SK-N-SH treated with all-trans-retinoic acid at 6 μM for 48 hours (cell line): ENCODE measurements around the gene TPGS1.

ENCODE experiments used
- ATAC-seq: fragments of 200-7000 bp; cut with Tn5 transposase; 3 replicates; pipeline ENCODE4 v1.9.1; 2020; ENCODE audit warnings: mild to moderate bottlenecking, moderate library complexity
- ARNTL ChIP-seq: fragments of 450-650 bp; formaldehyde crosslinking; IDR thresholded peaks from 2 replicates; pipeline ENCODE4 v1.5.0; 2020; ENCODE audit warnings: low read depth, mild to moderate bottlenecking, moderate library complexity, borderline replicate concordance
- BACH2 ChIP-seq: fragments of 250-450 bp; sonication (Bioruptor Pico); IDR thresholded peaks from 2 replicates; pipeline ENCODE4 v1.9.0; 2021; ENCODE audit warnings: mild to moderate bottlenecking, borderline replicate concordance
- CREB5 ChIP-seq: fragments of 250-450 bp; sonication (Bioruptor Pico); IDR thresholded peaks from 2 replicates; pipeline ENCODE4 v1.5.1; 2020; ENCODE audit warnings: low read depth, mild to moderate bottlenecking, moderate library complexity
- CSDC2 ChIP-seq: fragments of 250-450 bp; sonication (Bioruptor Pico); IDR thresholded peaks from 2 replicates; pipeline ENCODE4 v1.5.0; 2020; ENCODE audit warnings: mild to moderate bottlenecking, moderate library complexity
- CSRNP3 ChIP-seq: fragments of 250-450 bp; sonication (Bioruptor Pico); IDR thresholded peaks from 2 replicates; pipeline ENCODE4 v1.5.1; 2021; ENCODE audit warnings: mild to moderate bottlenecking, moderate library complexity
- ESRRG ChIP-seq: fragments of 250-450 bp; sonication (Bioruptor Pico); IDR thresholded peaks from 2 replicates; pipeline ENCODE4 v1.6.1; 2021; ENCODE audit warnings: mild to moderate bottlenecking
- GLIS3 ChIP-seq: fragments of 250-450 bp; sonication (Bioruptor Pico); IDR thresholded peaks from 2 replicates; pipeline ENCODE4 v1.5.0; 2020; ENCODE audit warnings: mild to moderate bottlenecking, moderate library complexity
- ISL1 ChIP-seq: fragments of 250-450 bp; sonication (Bioruptor Pico); IDR thresholded peaks from 2 replicates; pipeline ENCODE4 v2.1.2; 2022; ENCODE audit warnings: mild to moderate bottlenecking, moderate library complexity
- OSR1 ChIP-seq: fragments of 250-450 bp; sonication (Bioruptor Pico); IDR thresholded peaks from 2 replicates; pipeline ENCODE4 v1.8.0; 2022; ENCODE audit warnings: moderate library complexity, mild to moderate bottlenecking, inconsistent platforms
- PATZ1 ChIP-seq: fragments of 250-450 bp; sonication (Bioruptor Pico); IDR thresholded peaks from 2 replicates; pipeline ENCODE4 v1.8.0; 2020; ENCODE audit warnings: mild to moderate bottlenecking, moderate library complexity, borderline replicate concordance
- POU6F1 ChIP-seq: fragments of 250-450 bp; sonication (Bioruptor Pico); IDR thresholded peaks from 2 replicates; pipeline ENCODE4 v1.8.0; 2021; ENCODE audit warnings: low read depth, mild to moderate bottlenecking, moderate library complexity, borderline replicate concordance
- PPARA ChIP-seq: fragments of 250-450 bp; sonication (Bioruptor Pico); IDR thresholded peaks from 2 replicates; pipeline ENCODE4 v1.5.0; 2020; ENCODE audit warnings: mild to moderate bottlenecking, borderline replicate concordance
- RARB ChIP-seq: fragments of 250-450 bp; sonication (Bioruptor Pico); IDR thresholded peaks from 2 replicates; pipeline ENCODE4 v1.8.0; 2021; ENCODE audit warnings: mild to moderate bottlenecking, moderate library complexity
- SNAI2 ChIP-seq: fragments of 250-450 bp; sonication (Bioruptor Pico); IDR thresholded peaks from 2 replicates; pipeline ENCODE4 v1.5.0; 2020; ENCODE audit warnings: mild to moderate bottlenecking, moderate library complexity
- TCF4 ChIP-seq: fragments of 250-450 bp; sonication (Bioruptor Pico); IDR thresholded peaks from 2 replicates; pipeline ENCODE4 v1.8.0; 2021; ENCODE audit warnings: mild to moderate bottlenecking, moderate library complexity, borderline replicate concordance
- TOX ChIP-seq: fragments of 250-450 bp; sonication (Bioruptor Pico); IDR thresholded peaks from 2 replicates; pipeline ENCODE4 v1.8.0; 2021; ENCODE audit warnings: mild to moderate bottlenecking, moderate library complexity, borderline replicate concordance
- TSHZ2 ChIP-seq: fragments of 250-450 bp; sonication (Bioruptor Pico); IDR thresholded peaks from 2 replicates; pipeline ENCODE4 v1.5.0; 2020; ENCODE audit warnings: mild to moderate bottlenecking, moderate library complexity
- ZC3H10 ChIP-seq: fragments of 250-450 bp; sonication (Bioruptor Pico); IDR thresholded peaks from 2 replicates; pipeline ENCODE4 v1.5.1; 2021; ENCODE audit warnings: mild to moderate bottlenecking, moderate library complexity
- ZFP3 ChIP-seq: fragments of 250-450 bp; sonication (Bioruptor Pico); IDR thresholded peaks from 2 replicates; pipeline ENCODE4 v1.5.0; 2020; ENCODE audit warnings: mild to moderate bottlenecking, moderate library complexity
- ZFP30 ChIP-seq: fragments of 450-650 bp; formaldehyde crosslinking; IDR thresholded peaks from 2 replicates; pipeline ENCODE4 v1.5.0; 2022; ENCODE audit warnings: mild to moderate bottlenecking, moderate library complexity
- ZNF565 ChIP-seq: fragments of 450-650 bp; formaldehyde crosslinking; conservative IDR thresholded peaks from 2 replicates; pipeline ENCODE4 v1.5.0; 2020; ENCODE audit warnings: low read depth, mild to moderate bottlenecking, moderate library complexity
- ZNF8 ChIP-seq: fragments of 450-650 bp; formaldehyde crosslinking; IDR thresholded peaks from 2 replicates; pipeline ENCODE4 v1.5.0; 2020; ENCODE audit warnings: mild to moderate bottlenecking, moderate library complexity

TPGS1 gene

GRCh38 chr19:533364-534058 lies 26.2 kb downstream of the TPGS1 start (continued):
- TF ChIP-seq OSR1 (CRISPR knock-in tag) = no peak

- no peak for ATAC-seq
- TF ChIP-seq CSRNP3 (CRISPR knock-in tag) = no peak
- no peak for TF ChIP-seq ZFP30 (CRISPR knock-in tag)
- TF ChIP-seq ZFP3 = no peak
- TF ChIP-seq POU6F1 (CRISPR knock-in tag) = no peak
- TF ChIP-seq CREB5 (CRISPR knock-in tag) = no peak
- no peak for TF ChIP-seq GLIS3
- no peak for TF ChIP-seq ZNF8 (CRISPR knock-in tag)
- TF ChIP-seq TSHZ2 = no peak
- TF ChIP-seq CSDC2 (CRISPR knock-in tag) = no peak
- no peak for TF ChIP-seq ARNTL (CRISPR knock-in tag)
- no peak for TF ChIP-seq SNAI2
- no peak for TF ChIP-seq OSR1 (CRISPR knock-in tag)
- no peak for TF ChIP-seq PATZ1 (CRISPR knock-in tag)
- no peak for TF ChIP-seq ESRRG (CRISPR knock-in tag)
- TF ChIP-seq TCF4 (CRISPR knock-in tag) = no peak
- no peak for TF ChIP-seq RARB (CRISPR knock-in tag)
- TF ChIP-seq ISL1 (CRISPR knock-in tag) = no peak
- no peak for TF ChIP-seq PPARA (CRISPR knock-in tag)
Measured at GRCh38 chr19:534088-534487, 26.8 kb downstream of the TPGS1 start.

- no peak for ATAC-seq
- TF ChIP-seq GLIS3 (no peak), OSR1 (CRISPR knock-in tag) (no peak), CSDC2 (CRISPR knock-in tag) (no peak), ZFP3 (no peak), ZFP30 (CRISPR knock-in tag) (no peak), ARNTL (CRISPR knock-in tag) (no peak), TOX (CRISPR knock-in tag) (no peak), ZC3H10 (CRISPR knock-in tag) (no peak), ZNF8 (CRISPR knock-in tag) (no peak), ESRRG (CRISPR knock-in tag) (no peak), ZNF565 (CRISPR knock-in tag) (no peak), PPARA (CRISPR knock-in tag) (no peak), BACH2 (CRISPR knock-in tag) (no peak), TCF4 (CRISPR knock-in tag) (no peak), CSRNP3 (CRISPR knock-in tag) (no peak), TSHZ2 (no peak)
Measured at GRCh38 chr19:535017-535835, 27.9 kb downstream of the TPGS1 start.
